NCI-H446 (cell line): Measurements from ENCODE around the gene MMP12.

Experiments used
- DNase-seq, 2 experiments: peaks; one replicate each; lab custom pipeline; 2025; lab: John Stamatoyannopoulos, UW

The MMP12 gene

GRCh38 chr11:102850973-102851745 lies 23.6 kb downstream of the MMP12 start:
- no peak for DNase-seq

GRCh38 chr11:102849311-102849710 lies 25.5 kb downstream of the MMP12 start:
- DNase-seq, result no peak

GRCh38 chr11:102846292-102846691 lies 28.5 kb downstream of the MMP12 start:
- DNase-seq, result no peak

- DNase-seq, result no peak
Measured at GRCh38 chr11:102843489-102843888, 31.3 kb downstream of the MMP12 start, which contains the start of gene MMP3. MMP3 (minus strand) TSS chr11:102843609; CDS start chr11:102843546, 63 bp downstream.

- no peak for DNase-seq
Measured at GRCh38 chr11:102842930-102843329, 31.9 kb downstream of the MMP12 start.

- DNase-seq, result no peak
Measured at GRCh38 chr11:102840018-102840417, 34.8 kb downstream of the MMP12 start.

- DNase-seq, result no peak
Measured at GRCh38 chr11:102837646-102838045, 37.1 kb downstream of the MMP12 start.

- no peak for DNase-seq
Measured at GRCh38 chr11:102837156-102837555, 37.6 kb downstream of the MMP12 start.

GRCh38 chr11:102836290-102836875 lies 38.4 kb downstream of the MMP12 start:
- DNase-seq, result no peak

- DNase-seq, result no peak
Measured at GRCh38 chr11:102833731-102834130, 41.1 kb downstream of the MMP12 start.

GRCh38 chr11:102832612-102833011 lies 42.2 kb downstream of the MMP12 start:
- DNase-seq, result no peak

GRCh38 chr11:102831489-102832440 lies 43.0 kb downstream of the MMP12 start:
- no peak for DNase-seq

- no peak for DNase-seq
Measured at GRCh38 chr11:102831128-102831488, 43.7 kb downstream of the MMP12 start.

GRCh38 chr11:102830001-102830727 lies 44.6 kb downstream of the MMP12 start:
- DNase-seq, result no peak

GRCh38 chr11:102829316-102830000 lies 45.3 kb downstream of the MMP12 start:
- DNase-seq, result no peak

- DNase-seq, result no peak
Measured at GRCh38 chr11:102824556-102824955, 50.2 kb downstream of the MMP12 start.

- no peak for DNase-seq
Measured at GRCh38 chr11:102819491-102819890, 55.3 kb downstream of the MMP12 start.

- DNase-seq, result no peak
Measured at GRCh38 chr11:102813484-102813883, 61.3 kb downstream of the MMP12 start.
